GM21717 (cell line): Measurements from ENCODE around the gene GREB1L.
"Not testable (repeated sequence)": the region's sequence is repeated elsewhere in the genome, so short reads cannot be mapped to it uniquely, and the experiment has no call there.

Source experiments
- ATAC-seq: cut with Tn5 transposase; IDR thresholded peaks from one replicate; pipeline ENCODE4 v1.9.1; 2021; ENCODE audit warnings: mild to moderate bottlenecking, moderate library complexity; ENCODE audit not compliant: unreplicated experiment

GREB1L gene

DNA sequence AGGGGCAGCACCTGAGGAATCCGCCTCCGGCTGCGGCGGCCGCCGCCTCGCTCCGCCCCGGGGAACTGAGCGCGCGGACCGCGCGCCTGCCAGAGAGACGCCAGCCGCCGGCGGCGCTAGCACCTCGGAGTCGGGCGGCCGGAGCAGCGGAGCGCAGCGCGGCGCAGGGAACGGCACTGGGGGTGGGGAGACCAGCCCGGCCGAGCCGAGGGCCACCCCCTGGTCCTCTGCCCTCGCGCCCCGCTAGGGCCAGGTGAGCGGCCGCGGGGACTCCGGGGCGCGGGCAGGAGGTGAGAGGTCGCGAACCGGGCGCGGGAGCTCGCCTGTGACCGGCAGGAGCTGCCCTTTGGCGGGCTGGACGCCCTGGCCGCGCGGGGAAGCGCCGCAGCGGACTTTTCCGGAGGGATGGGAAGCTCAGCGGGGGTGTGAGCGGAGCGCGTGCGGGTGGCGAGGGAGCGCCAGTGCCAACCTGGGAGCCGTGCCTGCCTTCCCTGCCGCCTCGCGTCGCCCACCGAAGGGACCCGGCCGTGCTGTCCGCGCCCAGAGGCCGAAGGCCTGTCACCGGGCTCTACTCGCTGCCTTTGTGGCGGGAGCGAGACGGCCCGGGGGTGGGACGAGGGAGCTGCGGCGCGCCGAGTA lies at the start of gene GREB1L:
Gene GREB1L, plus strand, starts transcription at position 92 of the 639 bp plus-strand sequence. CDS start 141,287 bp downstream, outside the sequence.
- ATAC-seq: no peak

- ATAC-seq: no peak
Measured at GRCh38 chr18:21192308-21192624, 49.8 kb upstream of the GREB1L start.

- ATAC-seq: no peak
Measured at GRCh38 chr18:21194871-21195771, 46.9 kb upstream of the GREB1L start.

DNA sequence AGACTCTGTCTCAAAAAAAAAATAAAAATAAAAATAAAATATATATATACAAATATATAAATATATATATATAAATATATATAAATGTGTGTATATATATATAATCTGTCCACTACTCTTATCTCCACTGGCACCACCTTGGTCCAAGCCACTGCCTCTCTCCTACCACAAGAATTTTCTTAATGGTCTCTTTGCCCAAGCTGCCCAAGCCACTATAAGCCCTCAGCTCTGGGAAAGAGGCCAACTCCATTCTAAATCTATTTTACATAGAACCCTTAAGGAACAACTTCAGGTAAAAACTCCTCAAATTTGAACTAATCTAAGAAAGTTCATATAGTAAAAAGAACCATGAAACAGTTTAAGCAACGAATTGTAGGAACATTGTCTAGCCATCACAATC lies 45.6 kb upstream of the GREB1L start:
- ATAC-seq: no peak

DNA sequence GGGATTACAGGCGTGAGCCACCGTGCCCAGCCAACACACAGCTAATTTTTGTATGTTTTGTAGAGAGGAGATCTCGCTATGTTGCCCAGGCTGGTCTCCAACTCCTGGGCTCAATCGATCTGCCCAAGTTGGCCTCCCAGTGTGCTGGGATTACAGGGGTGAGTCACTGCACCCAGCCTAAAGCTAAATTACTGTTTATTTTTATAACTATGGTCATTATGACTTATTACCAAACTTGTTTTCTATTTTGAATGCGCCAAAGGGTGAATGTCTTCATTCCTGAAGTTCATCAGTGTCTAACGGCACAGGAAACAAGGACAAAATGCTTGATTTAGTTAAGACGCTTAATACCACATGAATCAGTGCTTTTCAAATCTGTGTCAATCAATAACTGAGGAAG lies 38.9 kb upstream of the GREB1L start:
- ATAC-seq: no peak

- no peak for ATAC-seq
Measured at GRCh38 chr18:21203542-21204241, 38.3 kb upstream of the GREB1L start.

GRCh38 chr18:21205695-21206094 lies 36.3 kb upstream of the GREB1L start:
- no peak for ATAC-seq

GRCh38 chr18:21210278-21210677 lies 31.8 kb upstream of the GREB1L start:
- ATAC-seq: no peak

- ATAC-seq: no peak
Measured at GRCh38 chr18:21210784-21211183, 31.2 kb upstream of the GREB1L start.

GRCh38 chr18:21214409-21214808 lies 27.6 kb upstream of the GREB1L start:
- ATAC-seq: not testable (repeated sequence)

GRCh38 chr18:21215490-21215889 lies 26.5 kb upstream of the GREB1L start:
- no peak for ATAC-seq

- no peak for ATAC-seq
Measured at GRCh38 chr18:21218862-21219261, 23.2 kb upstream of the GREB1L start.

- no peak for ATAC-seq
Measured at GRCh38 chr18:21230436-21230835, 11.6 kb upstream of the GREB1L start.

DNA sequence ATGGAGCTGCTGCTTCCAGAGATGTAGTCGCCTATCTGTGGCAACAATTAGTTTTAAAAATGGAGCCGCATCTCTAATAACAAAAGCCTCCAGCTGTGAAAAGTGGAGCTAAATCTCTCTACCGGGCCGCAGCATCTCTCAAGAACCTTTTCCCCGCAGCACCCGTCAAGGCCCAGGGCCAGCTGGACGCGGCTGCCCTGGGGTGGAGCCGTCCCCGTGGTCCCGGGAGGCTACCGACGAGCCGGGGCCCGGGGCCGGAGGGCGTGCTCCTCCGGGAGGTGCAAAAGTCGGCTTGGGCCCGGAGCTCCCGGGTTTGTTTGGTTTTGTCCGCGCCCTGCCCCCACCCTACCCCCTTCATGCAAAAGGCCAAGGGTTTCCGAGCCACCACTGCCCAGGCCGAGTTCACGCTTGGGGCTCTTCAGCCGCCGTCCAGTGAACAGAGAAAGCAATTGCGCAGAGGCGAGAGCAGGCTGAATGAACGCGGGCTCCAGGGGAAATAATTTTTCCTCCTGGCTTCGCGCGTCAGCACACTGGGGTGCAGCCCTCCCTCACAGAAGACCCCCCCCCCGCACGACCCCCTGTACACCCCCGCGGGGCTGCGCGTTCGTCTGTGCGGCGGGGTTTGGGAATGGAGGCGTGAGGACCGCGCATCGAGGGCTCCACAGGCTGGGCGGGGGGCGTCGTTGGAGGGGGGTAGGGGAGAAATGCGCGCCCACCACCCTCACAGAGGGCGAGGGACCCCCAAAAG lies 557 bp upstream of the GREB1L start:
- ATAC-seq: no peak

DNA sequence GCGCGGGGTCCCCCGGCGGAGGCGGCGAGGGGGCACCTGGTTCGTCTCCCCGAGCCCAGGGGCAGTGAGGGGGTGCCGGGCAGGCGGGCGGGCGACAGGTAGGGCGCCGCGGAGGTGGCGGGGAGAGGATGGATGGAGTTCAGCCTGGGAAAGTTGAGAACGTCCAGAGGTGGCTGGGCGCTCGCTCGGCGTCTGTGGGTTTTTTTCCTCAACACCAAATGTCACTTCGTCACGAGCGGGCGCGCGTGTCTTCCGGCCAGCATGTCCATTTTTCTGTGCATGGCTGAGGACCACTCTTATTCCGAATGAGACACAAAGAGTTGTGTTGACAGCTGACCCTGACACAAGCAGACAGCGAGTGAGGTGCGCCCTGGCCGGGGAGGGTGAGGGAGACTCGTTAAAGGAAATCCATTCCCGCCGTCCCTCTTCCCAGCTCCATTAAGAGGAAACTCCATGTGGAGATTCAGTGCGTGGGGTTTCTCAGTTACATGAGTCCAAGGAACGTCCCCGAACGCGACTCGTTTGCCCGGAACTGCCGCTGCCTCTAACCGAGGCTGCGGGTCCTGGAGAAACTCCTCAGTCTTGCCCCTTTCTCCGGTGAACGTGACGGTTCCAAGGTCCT lies 859 bp downstream of the GREB1L start:
- no peak for ATAC-seq

DNA sequence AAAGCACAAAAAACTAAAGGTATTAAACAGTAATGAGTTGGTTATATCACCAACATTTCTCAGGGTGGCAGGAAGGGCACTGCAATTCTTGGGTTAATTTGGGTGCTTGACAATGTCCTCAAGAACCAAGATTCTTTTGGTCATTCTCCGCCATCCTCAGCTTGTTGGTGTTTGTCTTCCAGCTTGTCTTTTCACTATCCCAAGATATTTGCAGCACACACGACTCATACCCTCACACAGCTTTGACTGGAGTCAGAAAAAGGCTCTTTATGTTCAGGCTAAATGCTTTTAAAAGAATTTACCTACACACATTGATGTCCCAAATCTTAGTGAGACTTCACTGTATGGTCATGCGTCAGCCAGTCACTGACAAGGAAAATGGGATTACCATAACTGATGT lies 12.5 kb downstream of the GREB1L start:
- ATAC-seq: no peak

- ATAC-seq: no peak
Measured at GRCh38 chr18:21255211-21255610, 13.2 kb downstream of the GREB1L start.

- ATAC-seq: no peak
Measured at GRCh38 chr18:21257386-21257785, 15.4 kb downstream of the GREB1L start.

GRCh38 chr18:21260621-21261020 lies 18.6 kb downstream of the GREB1L start:
- ATAC-seq: no peak

DNA sequence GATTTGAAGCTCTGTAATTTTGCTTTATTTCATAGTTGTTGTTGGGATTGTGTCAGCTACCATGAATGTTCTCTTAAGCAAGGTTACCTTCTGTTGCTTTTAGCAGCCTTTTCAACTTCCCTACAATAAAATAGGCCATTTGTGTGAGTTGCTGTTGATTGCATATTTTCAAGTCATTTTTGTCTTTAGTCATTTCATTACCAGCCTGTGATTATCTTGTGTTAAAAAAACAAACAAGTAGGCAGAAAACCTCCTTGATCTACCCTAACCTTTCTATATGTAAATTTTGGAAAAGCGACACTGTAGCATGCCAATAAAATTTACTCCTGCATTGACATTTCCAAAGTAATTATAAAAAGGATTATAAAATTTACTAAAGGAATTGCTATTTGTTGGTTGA lies 19.3 kb downstream of the GREB1L start:
- no peak for ATAC-seq

DNA sequence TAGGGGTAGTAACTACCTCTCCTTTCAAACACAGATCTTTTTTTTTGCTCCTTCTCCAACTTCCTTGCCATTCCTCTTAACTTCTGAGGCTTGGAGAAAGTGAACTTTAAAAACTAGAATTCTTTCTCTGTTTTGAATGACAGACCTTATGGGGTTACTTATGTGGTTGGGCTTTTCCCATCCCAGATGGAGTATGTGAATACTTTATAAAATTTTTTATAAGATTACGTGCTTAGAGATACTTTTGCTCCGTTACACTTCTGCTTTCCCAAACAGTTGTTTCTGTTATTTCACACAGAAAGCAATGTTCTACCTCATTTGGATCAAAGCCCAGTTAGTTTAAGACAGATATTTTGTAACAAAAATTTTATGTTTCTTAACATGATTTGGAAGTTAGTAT lies 20.2 kb downstream of the GREB1L start:
- no peak for ATAC-seq
